ENCODE measurements around the gene EEF1G.

EEF1G gene

DNA sequence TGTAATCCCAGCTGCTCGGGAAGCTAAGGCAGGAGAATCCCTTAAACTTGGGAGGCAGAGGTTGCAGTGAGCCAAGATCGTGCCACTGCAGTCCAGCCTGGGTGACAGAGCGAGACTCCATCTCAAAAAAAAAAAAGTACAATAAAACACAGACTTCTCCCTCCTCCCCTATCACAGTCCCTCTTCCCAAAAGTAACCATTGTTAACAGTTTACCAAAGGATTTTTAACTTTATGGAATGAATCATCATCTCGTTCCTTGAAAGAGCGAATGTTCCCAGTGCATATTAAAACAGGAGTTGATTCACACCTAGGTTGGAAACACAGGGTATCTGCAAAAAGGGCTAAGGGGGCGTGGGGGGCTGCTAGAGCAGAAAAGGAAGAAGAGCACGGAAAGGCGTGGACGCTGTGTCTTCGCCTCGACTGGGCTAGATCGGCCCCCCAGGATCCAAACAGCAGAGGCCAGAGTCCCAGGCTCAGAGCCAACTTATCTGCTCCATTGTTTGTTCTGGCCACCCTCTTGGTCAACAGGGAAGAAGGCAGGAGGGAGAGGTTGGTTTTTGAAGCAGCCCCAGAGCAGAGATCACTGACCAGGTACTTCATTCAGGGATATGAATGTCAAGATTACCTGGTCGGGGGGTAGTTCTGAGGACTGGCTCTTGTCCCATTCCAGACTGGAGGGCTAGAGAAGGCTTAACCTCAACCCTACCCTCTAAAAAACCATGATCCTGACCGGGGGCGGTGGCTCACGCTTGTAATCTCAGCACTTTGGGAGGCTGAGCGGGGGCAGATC lies 25.0 kb downstream of the EEF1G start:
- Mint-ChIP-seq H3K4me1 (peaks cover 63 to 72% of the 10 kb centered on the region in 2 donors), H3K9me3 (peaks cover 2 to 4% of the 10 kb centered on the region in 2 donors), H3K36me3 (peaks cover 13 to 25% of the 10 kb centered on the region in 2 donors), H3K27ac (peak overlapping the region; percentile 42), H3K27me3 (no peaks in the 10 kb centered on the region), H3K4me3 (no peak overlapping the region)
- ATAC-seq (replicated peaks), result no peak
- DNase-seq, result no peak

DNA sequence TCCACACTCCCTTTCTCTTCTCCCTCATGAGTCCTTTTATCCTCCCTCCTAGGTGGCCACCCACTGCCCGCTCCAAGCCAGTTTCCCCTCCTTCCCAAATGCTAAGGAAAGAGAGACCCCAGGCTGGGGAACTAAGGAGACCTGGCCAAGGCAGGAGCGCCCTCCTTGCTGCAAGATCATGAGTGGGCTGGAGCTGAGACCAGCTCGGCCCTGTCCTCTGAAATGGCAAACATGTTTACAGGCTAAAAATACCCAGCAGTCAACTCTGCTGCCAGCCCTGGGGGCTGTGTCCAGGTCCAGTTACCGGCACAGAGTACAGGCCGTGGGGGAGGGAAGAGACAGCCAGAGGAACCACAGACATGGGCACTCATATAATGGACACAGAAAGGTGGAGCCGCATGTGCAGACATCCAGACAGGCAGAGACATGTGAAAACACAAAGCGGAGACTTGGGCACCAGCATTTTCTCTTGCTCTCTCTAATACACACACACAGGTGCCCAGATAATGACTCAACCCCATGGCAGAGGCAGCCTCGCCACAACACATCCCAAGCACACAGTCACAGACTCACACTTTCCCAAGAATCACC lies 25.9 kb downstream of the EEF1G start:
- Mint-ChIP-seq H3K27me3 (no peaks in the 10 kb centered on the region), H3K36me3 (peaks cover 13 to 23% of the 10 kb centered on the region in 2 donors), H3K9me3 (peaks cover 2 to 4% of the 10 kb centered on the region in 2 donors), H3K27ac (peak overlapping the region; percentile 33), H3K4me3 (peak overlapping the region; percentile 72 to 97), H3K4me1 (peaks cover 61 to 72% of the 10 kb centered on the region in 2 donors)
- DNase-seq (no peak), ATAC-seq (replicated peaks) (no peak)

DNA sequence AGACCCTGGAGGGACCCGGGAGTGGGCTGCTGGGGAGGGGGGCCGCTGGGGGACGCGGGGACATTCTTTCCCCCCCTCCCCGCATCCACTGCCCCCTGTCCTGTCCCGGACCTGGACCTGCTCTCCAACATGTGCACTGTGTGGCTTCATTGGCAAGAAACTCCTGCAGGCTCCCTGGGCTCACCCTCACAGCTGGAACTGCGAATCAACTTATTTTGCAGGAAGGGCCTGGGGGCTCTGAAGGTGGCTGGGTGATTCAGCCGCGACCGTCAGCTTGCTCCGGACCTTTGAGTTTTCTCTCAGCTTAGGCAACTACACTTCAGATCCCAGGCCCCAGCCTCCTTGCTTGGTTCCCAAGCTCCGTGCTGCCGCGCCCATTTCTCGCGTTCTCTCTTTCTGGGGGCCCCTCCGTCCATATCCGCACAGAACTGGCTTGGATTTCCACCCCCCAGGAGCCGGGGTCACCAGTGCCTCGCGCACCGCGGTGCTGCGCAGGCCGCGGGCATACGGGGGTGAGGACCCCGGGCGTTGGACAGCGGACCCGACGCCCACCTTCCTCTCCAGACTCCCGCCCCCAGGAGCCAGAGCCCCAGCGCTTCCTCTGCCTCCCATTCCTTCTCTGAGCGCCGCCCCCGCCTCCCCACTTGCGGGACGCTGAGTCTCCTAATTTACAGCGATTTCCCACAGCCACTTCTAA lies 26.6 kb downstream of the EEF1G start:
- peak overlapping the region; percentile 33 for H3K27ac Mint-ChIP-seq
- no peaks in the 10 kb centered on the region for H3K9me3 Mint-ChIP-seq
- H3K36me3 Mint-ChIP-seq, result peaks cover 9 to 18% of the 10 kb centered on the region in 2 donors
- ATAC-seq (replicated peaks) (no peak), DNase-seq (no peak)
- no peaks in the 10 kb centered on the region for H3K27me3 Mint-ChIP-seq
- H3K4me3 Mint-ChIP-seq, result peak overlapping the region; percentile 72 to 97
- peaks cover 63 to 72% of the 10 kb centered on the region in 2 donors for H3K4me1 Mint-ChIP-seq

DNA sequence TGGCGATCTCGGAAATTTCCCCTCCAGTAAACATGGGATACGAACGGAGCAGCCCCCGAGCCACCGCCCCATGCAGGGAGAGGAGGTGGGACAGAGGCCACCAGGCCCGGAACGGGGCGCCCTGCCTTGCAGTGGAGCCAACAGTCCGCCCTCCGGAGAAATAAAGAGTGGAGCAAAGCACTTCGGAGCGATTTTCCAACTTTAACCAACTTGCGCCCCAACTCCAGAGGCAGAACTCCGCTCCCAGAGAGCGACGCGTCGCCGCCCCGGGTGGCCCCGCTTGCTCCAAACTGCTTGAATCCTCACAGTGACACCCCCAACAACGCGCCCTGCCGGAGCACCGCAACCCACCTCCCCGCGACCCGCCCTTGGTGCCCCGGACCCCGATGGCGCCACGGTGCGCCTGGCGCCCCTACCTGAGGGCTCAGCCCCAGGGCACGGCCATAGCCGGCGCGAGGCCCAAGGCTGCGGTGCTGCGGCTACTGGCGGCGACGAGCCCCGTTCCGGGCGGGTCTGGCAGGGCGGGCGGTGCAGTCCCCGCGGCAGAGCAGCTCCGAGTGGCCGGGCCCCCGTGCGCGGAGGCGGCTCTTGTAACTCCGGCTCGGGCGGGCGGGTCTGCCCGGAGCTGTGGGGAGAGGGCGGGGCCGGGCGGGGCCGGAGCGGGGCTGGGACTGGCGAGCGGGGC lies 27.3 kb downstream of the EEF1G start, which contains the start of gene AHNAK:
AHNAK (minus strand) TSS at position 563 of the 685 bp plus-strand sequence. CDS start 10,708 bp downstream, outside the sequence.
- Mint-ChIP-seq H3K4me1 (peaks cover 63 to 73% of the 10 kb centered on the region in 2 donors), H3K4me3 (peak within 1 kb of the TSS; percentile 97 to 98), H3K9me3 (no peaks in the 10 kb centered on the region), H3K27me3 (no peaks in the 10 kb centered on the region), H3K36me3 (peaks cover 9 to 18% of the 10 kb centered on the region in 2 donors), H3K27ac (peak within 1 kb of the TSS; percentile 92)
- no peak for DNase-seq
- ATAC-seq (replicated peaks), result peak; percentile 57 to 67

DNA sequence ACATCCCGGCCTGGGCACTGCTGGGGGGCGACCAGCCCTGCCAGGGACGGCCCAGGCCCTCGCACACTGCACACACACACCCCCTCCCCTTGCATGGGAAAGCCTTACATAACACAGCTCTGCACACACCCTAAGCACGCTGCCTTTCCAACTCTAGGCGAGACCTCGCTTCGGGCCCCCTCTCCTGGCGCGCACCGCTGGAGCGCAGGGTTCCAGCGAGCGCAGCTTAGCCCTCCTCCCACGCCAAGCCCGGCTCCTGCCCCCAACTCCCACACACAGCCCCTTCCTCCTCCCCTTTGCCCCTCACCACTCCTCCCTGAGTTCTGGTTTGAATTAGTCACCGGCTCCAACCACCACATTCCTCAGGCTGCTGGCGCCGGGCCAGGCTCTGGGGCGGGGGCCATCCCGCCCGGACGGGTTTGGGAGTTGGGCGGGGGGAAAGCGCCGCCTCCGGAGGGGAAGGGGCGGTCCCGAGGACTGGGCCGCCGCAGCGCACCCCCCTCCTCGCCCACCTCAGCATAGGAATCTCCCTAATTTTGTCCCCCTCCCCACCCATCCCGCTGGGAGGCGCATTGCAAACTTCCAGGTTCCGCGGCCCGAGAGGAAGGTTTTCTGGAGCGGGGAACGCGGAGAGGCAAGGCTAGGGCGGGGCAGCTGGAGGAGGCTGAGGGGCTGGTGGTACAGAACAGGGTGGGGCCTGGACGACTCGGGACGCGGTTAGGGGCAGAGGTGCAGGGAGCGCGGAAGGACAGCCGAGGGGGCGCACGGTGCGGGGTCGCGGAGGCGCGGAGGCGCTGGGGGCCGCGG lies 28.1 kb downstream of the EEF1G start:
- peaks cover 63 to 73% of the 10 kb centered on the region in 2 donors for H3K4me1 Mint-ChIP-seq
- no peak for DNase-seq

DNA sequence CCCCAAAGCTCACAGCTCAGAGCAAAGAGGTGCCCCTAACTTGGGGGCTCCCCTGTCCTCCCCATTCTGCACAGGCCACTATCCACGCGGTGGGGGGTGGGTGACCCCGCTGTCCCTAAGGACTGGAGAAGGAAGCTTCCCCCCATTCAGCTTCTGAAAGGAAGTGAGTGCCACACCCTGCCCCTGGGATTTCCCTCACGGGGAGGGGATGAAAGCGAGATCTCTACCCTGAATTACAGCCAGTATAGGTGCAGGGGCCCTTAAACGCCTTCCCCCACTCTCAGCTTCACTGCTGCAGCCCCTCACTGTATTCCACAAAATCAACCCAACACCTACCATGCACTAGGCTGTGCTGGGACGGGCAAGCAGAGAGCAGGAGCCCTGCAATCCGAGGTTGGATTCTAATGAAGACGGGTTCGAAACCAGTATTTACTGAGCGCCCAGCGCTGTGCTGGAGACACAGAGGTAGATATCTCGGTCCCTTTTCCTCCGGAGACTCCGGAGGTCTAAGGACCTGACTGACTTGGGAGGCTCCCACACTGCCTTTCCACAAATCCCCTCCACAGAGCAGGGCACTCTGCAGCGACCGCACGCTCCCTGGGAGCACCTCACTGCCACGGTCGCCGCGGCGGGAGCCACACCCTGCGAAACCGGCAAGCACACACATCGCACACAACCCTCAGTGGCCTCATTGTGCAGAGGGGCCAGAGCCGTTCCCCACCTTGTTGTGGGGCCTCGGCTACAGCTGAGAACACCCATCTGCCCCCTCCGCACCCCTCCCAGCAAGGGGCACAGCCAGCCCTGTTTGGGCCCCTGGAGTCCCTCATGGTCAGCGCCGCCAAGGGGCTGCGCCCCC lies 28.9 kb downstream of the EEF1G start:
- no peaks in the 10 kb centered on the region for H3K9me3 Mint-ChIP-seq
- no peaks in the 10 kb centered on the region for H3K27me3 Mint-ChIP-seq
- DNase-seq (no peak), ATAC-seq (replicated peaks) (no peak)
- H3K4me1 Mint-ChIP-seq, result peaks cover 61 to 68% of the 10 kb centered on the region in 2 donors
- peak overlapping the region; percentile 97 to 98 for H3K4me3 Mint-ChIP-seq
- H3K27ac Mint-ChIP-seq, result peak overlapping the region; percentile 92
- peaks cover 9 to 18% of the 10 kb centered on the region in 2 donors for H3K36me3 Mint-ChIP-seq

More for the DNA sequence above, 28.1 kb downstream of the EEF1G start:
- Mint-ChIP-seq H3K9me3 (no peaks in the 10 kb centered on the region), H3K36me3 (peaks cover 9 to 18% of the 10 kb centered on the region in 2 donors), H3K4me3 (peak overlapping the region; percentile 97 to 98), H3K27me3 (no peaks in the 10 kb centered on the region), H3K27ac (peak overlapping the region; percentile 92)
- peak; percentile 17 to 21 for ATAC-seq (replicated peaks)

DNA sequence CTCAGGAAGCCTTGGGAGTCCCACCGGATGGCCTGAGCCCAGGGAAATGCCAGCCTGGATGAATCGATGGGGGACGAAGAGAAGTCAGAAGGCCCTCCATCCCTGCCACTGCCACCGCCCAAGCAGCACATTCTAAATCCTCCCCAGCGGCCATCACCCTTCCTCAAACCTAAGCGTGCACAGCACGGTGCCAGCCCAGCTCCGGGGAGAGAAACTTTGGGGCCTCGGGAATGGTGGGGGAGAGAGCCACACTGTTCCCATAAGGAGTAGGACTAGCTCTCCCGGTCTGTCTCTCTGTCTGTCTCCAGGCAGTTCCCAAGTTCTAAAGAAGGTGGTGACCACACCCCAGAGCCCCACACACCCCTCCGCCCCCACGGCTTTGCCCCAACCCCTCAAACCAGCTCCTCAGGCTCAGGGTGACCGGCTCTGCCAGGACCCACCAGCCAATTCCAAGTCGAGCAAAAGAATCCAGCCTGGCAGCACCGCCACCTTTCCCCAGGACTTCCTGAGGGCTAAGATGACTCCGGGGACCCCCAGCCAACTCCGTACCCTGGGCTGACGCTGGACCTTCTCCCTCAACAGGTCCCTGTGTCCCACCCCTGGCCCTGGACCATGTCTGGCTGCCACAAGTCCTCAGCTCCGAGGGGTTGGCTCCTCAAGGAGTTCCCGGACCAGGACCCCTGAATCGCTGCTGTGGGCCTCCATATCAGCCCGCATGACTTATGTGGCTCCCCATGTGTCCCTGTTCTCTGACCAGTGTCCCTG lies 29.8 kb downstream of the EEF1G start:
- DNase-seq, result no peak
- ATAC-seq (replicated peaks), result no peak
- Mint-ChIP-seq H3K4me1 (peaks cover 61 to 73% of the 10 kb centered on the region in 2 donors), H3K27ac (peak overlapping the region; percentile 92), H3K4me3 (peak overlapping the region; percentile 97 to 98), H3K36me3 (peaks cover 9 to 18% of the 10 kb centered on the region in 2 donors), H3K9me3 (no peaks in the 10 kb centered on the region), H3K27me3 (no peaks in the 10 kb centered on the region)

DNA sequence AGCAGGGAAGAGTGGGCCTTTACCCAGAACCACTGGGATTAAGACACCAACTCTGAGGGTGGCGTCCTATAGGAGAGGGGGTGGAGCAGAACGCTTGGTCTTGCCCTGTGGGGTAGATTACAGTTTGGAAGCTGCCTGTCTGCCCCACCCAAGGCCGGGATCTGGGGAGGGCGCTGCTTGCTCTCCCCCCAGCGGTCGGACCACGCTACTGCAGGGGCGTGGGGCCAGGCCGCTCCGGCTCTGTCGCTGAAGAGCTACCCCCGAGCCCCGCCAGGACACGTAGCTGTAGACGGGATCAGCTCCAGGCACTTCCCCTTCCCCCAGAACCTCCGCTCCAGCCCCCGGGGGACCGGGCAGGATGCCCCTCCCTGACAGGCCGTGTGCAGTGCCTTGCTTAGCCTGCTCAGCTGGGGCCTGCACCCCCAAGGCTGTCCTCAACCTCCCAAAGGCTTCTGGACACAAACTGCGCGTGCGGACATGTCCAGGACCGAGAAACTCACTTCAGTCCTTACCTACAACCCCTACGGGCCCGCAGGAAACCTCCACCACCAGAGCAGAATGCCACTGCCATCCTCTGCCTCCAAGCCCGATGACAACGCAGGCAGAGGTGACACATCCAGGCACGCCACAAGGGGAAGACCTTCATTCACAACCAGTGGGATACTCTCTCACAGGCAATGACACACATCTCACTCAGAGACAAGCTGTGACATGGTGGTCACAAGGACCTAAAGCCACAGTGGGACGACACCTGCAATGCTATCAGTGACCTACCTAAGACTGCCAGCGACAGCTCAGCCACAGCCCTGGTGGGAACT lies 30.7 kb downstream of the EEF1G start:
- DNase-seq, result no peak
- peak overlapping the region; percentile 97 for H3K27ac Mint-ChIP-seq
- H3K4me3 Mint-ChIP-seq, result peak overlapping the region; percentile 97 to 98
- H3K27me3 Mint-ChIP-seq, result no peaks in the 10 kb centered on the region
- H3K4me1 Mint-ChIP-seq, result peaks cover 65 to 79% of the 10 kb centered on the region in 2 donors
- H3K9me3 Mint-ChIP-seq, result no peaks in the 10 kb centered on the region
- H3K36me3 Mint-ChIP-seq, result peaks cover 15 to 24% of the 10 kb centered on the region in 2 donors
- ATAC-seq (replicated peaks), result peak; percentile 20 to 22

DNA sequence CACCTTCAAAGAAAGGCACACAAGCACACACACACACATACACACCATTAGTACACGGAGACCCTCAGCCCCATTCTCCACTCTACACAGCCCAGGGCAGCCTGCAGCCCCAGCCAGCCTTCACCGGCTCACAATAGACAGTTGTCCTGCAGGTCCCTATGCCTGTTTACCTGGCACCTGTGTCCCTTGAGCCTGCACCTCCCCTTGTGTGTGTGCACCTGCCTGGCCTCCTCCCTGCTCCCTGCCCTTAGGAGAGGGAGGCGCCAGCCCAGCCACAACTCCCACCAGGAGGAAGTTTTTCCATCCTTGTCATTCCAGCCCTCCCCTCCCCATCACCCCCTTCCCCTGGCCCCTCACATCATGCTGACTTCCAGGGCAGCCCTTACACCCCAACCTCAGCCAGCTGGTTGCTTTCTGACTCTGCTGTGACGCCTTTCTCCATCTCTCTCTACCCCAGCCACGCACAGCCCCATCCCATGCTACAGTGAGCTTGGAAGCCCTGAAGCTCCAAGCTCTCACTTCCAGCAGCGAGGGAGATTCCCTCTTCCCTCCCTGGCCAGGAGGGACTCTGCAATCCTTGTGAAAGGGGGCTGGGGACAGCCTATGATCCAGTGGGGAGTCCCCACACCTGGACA lies 31.5 kb downstream of the EEF1G start:
- no peak for ATAC-seq (replicated peaks)
- H3K27ac Mint-ChIP-seq, result peak overlapping the region; percentile 97
- peak overlapping the region; percentile 97 to 98 for H3K4me3 Mint-ChIP-seq
- H3K27me3 Mint-ChIP-seq, result no peaks in the 10 kb centered on the region
- H3K9me3 Mint-ChIP-seq, result no peaks in the 10 kb centered on the region
- H3K36me3 Mint-ChIP-seq, result peaks cover 15 to 24% of the 10 kb centered on the region in 2 donors
- DNase-seq, result no peak
- H3K4me1 Mint-ChIP-seq, result peaks cover 58 to 79% of the 10 kb centered on the region in 2 donors

DNA sequence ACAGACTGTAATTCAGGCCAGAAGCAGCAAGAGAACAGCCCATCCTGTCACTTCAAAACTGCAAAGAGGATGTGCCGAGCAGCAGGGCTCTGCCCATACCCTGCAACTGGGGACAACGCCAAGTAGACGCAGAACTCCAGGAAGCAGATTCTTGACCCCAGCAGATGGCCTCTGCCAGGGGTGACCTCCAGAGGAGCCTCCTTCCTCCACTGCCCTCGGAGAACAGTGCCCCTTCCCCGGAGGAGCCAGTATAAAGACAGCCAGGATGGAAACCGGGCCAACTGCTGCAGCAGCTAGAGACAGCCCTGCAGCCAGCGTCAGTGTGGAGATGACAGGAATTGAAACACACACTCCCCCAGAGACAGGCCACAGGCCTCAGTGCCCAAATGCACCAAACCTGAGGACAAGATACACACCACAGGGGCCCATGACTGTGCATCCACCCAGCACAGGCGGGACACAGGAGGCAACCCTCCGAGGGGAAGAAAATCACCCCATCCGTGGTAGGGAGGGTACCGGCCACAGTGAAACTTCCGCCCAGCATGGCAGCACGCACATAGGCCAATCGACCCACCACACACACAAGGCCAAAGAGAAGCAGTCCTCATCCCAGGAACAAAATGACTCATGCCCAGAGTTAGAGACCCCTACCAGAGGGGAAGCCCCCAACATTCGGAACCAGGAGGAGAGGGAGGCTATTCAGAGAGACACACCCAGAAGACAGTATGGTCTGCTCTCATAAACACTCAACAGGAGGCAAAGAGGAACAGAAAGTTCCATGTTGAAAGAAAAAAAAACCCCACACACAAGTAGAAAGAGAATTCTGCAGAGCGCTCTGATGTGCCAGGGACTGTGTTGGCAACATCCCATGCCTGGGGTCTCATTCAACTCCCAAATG lies 32.6 kb downstream of the EEF1G start:
- ATAC-seq (replicated peaks), result peak; percentile 79 to 82
- Mint-ChIP-seq H3K4me3 (peak overlapping the region; percentile 97 to 98), H3K27me3 (no peaks in the 10 kb centered on the region), H3K9me3 (no peaks in the 10 kb centered on the region), H3K4me1 (peaks cover 62 to 83% of the 10 kb centered on the region in 2 donors), H3K36me3 (peaks cover 19 to 30% of the 10 kb centered on the region in 2 donors), H3K27ac (peak overlapping the region; percentile 97)
- DNase-seq, result peak; percentile 88
